Prostate gland (tissue), 2 donors: ENCODE data around the gene LMAN2L.

Experiments used
- POLR2A ChIP-seq: fragments of 450-650 bp; IDR thresholded peaks from one replicate; pipeline ENCODE4 v1.6.1; 2016; ENCODE audit warnings: antibody characterized with exemption, mild to moderate bottlenecking
- POLR2AphosphoS5 ChIP-seq: sonication (generic); formaldehyde crosslinking; IDR thresholded peaks from one replicate; pipeline ENCODE4 v1.6.1; 2017; ENCODE audit warnings: antibody characterized with exemption
- TF ChIP-seq, protein P1 (sequence below), 4 experiments: fragments of 200-600 bp in 2 of 4; fragments of 450-650 bp in 2 of 4; sonication (generic) in 2 of 4; IDR thresholded peaks; 1 replicate in 3 of 4; 2 replicates in 1 of 4; pipeline ENCODE4 v1.5.1; 2016 to 2019; ENCODE audit warnings: antibody characterized with exemption in 4 of 4, mild to moderate bottlenecking in 2 of 4, moderate library complexity in 2 of 4

DNA sequence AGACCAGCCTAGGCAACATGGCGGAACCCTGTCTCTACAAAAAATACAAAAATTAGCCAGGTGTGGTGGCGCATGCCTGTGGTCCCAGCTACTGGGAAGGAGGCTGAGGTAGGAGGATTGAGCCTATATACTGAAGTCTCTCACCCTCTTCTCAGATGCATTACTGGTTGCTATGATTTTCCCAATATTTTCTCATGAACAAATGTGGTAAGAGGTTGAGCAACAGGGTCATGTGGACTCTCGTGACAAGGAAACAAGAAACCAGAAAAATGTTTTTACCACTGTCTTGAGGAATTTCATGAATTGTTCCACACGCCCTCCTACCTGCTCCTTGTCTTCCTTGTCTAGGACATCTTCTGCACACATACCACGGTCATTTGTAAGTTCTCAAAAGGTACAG, 12.4 kb downstream of the LMAN2L start:
- TF ChIP-seq, protein P1, sequence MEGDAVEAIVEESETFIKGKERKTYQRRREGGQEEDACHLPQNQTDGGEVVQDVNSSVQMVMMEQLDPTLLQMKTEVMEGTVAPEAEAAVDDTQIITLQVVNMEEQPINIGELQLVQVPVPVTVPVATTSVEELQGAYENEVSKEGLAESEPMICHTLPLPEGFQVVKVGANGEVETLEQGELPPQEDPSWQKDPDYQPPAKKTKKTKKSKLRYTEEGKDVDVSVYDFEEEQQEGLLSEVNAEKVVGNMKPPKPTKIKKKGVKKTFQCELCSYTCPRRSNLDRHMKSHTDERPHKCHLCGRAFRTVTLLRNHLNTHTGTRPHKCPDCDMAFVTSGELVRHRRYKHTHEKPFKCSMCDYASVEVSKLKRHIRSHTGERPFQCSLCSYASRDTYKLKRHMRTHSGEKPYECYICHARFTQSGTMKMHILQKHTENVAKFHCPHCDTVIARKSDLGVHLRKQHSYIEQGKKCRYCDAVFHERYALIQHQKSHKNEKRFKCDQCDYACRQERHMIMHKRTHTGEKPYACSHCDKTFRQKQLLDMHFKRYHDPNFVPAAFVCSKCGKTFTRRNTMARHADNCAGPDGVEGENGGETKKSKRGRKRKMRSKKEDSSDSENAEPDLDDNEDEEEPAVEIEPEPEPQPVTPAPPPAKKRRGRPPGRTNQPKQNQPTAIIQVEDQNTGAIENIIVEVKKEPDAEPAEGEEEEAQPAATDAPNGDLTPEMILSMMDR (IDR thresholded peaks at IDR 0.05), result no peak
- TF ChIP-seq POLR2A, result no peak
- TF ChIP-seq POLR2AphosphoS5, result no peak
